Measurements from ENCODE around the gene FHL1.

Gene FHL1

DNA sequence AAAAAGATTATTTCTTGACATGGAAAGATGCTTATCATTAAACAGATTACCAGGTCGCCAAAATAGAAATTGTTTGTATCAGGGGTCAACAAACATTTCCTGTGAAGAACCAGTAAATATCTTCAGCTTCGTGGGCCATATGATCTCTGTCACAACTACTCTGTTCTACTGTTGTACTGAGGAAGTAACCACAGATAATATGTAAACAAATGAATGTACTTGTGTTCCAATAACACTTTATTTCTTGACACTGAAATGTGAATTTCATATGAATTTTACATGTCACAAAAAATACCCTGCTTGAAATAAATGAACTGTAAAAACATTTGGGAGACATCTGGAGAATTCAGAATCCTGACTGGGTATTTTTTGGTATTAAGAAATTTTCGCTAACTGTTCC lies 4.7 kb upstream of the FHL1 start:
- DNase-seq = no peak

GRCh38 chrX:136143711-136144110 lies 3.6 kb upstream of the FHL1 start:
- no peaks in the 10 kb centered on the region for H3K9me3 ChIP-seq
- no peaks in the 10 kb centered on the region for H3K27me3 ChIP-seq
- no peaks in the 10 kb centered on the region for H3K36me3 ChIP-seq
- no peak for DNase-seq
- TF ChIP-seq CTCF (IDR thresholded peaks at IDR 0.05; ENCODE audit: low read depth, low read length) = no peak
- H3K4me1 ChIP-seq = no peaks in the 10 kb centered on the region
- no peak overlapping the region for H3K4me3 ChIP-seq (ENCODE audit: low read depth, low read length)

More for the DNA sequence above, 4.7 kb upstream of the FHL1 start:
- no peak overlapping the region for H3K4me3 ChIP-seq (ENCODE audit: low read depth, low read length)
- no peaks in the 10 kb centered on the region for H3K27me3 ChIP-seq
- H3K9me3 ChIP-seq = no peaks in the 10 kb centered on the region
- no peaks in the 10 kb centered on the region for H3K36me3 ChIP-seq
- TF ChIP-seq CTCF (IDR thresholded peaks at IDR 0.05; ENCODE audit: low read depth, low read length) = no peak
- no peaks in the 10 kb centered on the region for H3K4me1 ChIP-seq

DNA sequence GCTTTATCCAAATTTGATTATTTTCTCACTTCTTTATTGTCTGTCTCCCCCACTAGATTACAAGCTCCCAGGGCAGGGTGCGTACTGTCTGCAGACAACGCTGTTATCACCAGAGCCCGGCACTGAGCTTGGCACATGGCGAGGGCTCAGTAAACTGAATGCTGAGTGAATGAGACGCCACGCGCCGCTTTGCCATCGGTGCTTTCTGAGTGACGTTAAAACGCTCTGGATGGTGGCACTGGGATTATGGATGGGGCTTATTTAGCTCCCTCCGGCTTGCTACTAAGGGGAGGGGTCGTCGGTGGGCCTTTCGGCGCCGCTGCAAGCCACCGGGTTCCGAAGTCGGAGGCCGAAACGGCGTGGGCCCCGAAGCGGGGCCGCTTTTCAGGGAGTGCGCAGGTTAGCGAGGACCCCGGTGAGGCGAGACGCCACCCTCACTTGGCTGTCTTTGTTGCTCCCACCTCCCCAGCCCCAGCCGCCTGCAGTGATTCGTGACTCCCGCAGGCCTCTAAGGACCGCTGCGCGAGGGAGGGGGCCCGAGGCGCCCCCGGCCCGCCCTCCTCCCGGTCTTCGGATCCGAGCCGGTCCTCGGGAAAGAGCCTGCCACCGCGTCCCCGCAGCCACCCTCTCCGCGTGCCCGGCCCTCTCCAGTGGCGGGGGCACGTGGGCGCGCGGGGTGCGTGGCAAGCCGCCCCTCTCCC lies 569 bp upstream of the FHL1 start:
- no peaks in the 10 kb centered on the region for H3K4me1 ChIP-seq
- peak overlapping the region; percentile 62 for H3K4me3 ChIP-seq (ENCODE audit: low read depth, low read length)
- no peaks in the 10 kb centered on the region for H3K27me3 ChIP-seq
- TF ChIP-seq CTCF (IDR thresholded peaks at IDR 0.05; ENCODE audit: low read depth, low read length) = no peak
- H3K36me3 ChIP-seq = no peaks in the 10 kb centered on the region
- no peaks in the 10 kb centered on the region for H3K9me3 ChIP-seq
- DNase-seq = peak; percentile 58

DNA sequence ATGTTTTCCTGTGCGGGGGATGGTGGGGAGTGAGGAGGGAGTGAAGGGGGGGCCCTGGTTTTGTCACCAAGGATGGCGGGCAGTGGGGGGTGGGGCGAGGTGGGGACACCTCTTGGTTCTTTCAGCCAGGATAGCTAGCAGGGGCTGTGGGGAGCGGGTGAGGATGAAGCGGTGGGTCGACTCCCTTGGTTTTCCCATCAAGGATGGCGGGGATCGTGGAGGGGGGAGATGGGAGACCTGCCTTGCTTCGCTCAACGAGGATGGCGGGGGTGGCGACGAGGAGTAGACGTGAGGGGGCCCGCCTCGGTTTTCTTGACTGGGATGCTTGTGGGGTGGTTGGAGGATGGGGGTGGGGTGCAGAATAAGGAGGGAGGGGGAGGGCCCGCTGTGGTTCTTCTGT lies 643 bp downstream of the FHL1 start:
- Histone ChIP-seq H3K27me3 (no peaks in the 10 kb centered on the region), H3K9me3 (no peaks in the 10 kb centered on the region), H3K4me3 (ENCODE audit: low read depth, low read length) (peak overlapping the region; percentile 61), H3K4me1 (no peaks in the 10 kb centered on the region), H3K36me3 (no peaks in the 10 kb centered on the region)
- no peak for TF ChIP-seq CTCF (IDR thresholded peaks at IDR 0.05; ENCODE audit: low read depth, low read length)
- DNase-seq = peak; percentile 21

GRCh38 chrX:136148391-136148790 lies 1.1 kb downstream of the FHL1 start:
- Histone ChIP-seq H3K4me1 (no peaks in the 10 kb centered on the region), H3K9me3 (no peaks in the 10 kb centered on the region), H3K27me3 (no peaks in the 10 kb centered on the region), H3K4me3 (ENCODE audit: low read depth, low read length) (peak overlapping the region; percentile 61), H3K36me3 (no peaks in the 10 kb centered on the region)
- no peak for TF ChIP-seq CTCF (IDR thresholded peaks at IDR 0.05; ENCODE audit: low read depth, low read length)
- no peak for DNase-seq

DNA sequence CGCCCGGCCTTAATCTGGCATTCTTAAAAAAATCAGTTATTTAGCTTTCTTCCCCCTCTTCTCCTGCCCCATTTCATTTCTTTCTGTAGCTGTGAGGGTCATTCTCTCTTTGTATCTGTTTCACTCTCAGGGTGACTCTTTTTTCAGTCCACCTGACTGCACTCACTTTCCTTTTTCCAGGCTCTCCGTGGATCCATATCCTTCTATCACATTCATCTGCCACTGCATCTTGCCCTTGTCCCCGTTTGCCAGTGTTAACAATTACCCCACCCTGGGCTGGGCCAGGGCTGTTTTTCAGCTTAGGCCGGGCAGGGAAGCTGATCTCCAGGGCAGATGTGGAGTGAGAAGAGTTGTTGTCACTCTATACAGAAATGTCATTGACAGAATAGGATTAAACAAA lies 7.7 kb downstream of the FHL1 start:
- H3K4me3 ChIP-seq (ENCODE audit: low read depth, low read length) = no peak overlapping the region
- H3K36me3 ChIP-seq = no peaks in the 10 kb centered on the region
- no peaks in the 10 kb centered on the region for H3K27me3 ChIP-seq

More for the DNA sequence above, 7.7 kb downstream of the FHL1 start:
- DNase-seq = no peak
- Histone ChIP-seq H3K4me1 (no peaks in the 10 kb centered on the region), H3K9me3 (no peaks in the 10 kb centered on the region)
- TF ChIP-seq CTCF (IDR thresholded peaks at IDR 0.05; ENCODE audit: low read depth, low read length) = no peak
